GM19328 (cell line): ENCODE measurements around the gene BRD9.
"Not testable (repeated sequence)": the region's sequence is repeated elsewhere in the genome, so short reads cannot be mapped to it uniquely, and the experiment has no call there.

ENCODE experiments used
- ATAC-seq: cut with Tn5 transposase; IDR thresholded peaks from one replicate; pipeline ENCODE4 v1.9.1; 2021; ENCODE audit warnings: mild to moderate bottlenecking, moderate library complexity; ENCODE audit not compliant: unreplicated experiment

The BRD9 gene

DNA sequence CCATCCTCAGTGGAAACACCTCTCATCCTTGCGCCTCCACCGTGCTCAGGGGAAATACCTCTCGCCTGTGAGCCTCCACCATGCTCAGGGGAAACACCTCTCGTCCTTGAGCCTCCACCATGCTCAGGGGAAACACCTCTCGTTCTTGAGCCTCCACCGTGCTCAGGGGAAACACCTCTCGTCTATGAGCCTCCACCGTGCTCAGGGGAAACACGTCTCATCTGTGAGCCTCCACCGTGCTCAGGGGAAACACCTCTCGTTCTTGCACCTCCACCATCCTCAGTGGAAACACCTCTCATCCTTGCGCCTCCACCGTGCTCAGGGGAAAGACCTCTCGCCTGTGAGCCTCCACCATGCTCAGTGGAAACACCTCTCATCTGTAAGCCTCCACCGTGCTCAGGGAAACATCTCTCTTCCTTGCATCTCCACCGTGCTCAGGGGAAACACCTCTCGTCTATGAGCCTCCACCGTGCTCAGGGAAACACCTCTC, 46.0 kb downstream of the BRD9 start:
- not testable (repeated sequence) for ATAC-seq

DNA sequence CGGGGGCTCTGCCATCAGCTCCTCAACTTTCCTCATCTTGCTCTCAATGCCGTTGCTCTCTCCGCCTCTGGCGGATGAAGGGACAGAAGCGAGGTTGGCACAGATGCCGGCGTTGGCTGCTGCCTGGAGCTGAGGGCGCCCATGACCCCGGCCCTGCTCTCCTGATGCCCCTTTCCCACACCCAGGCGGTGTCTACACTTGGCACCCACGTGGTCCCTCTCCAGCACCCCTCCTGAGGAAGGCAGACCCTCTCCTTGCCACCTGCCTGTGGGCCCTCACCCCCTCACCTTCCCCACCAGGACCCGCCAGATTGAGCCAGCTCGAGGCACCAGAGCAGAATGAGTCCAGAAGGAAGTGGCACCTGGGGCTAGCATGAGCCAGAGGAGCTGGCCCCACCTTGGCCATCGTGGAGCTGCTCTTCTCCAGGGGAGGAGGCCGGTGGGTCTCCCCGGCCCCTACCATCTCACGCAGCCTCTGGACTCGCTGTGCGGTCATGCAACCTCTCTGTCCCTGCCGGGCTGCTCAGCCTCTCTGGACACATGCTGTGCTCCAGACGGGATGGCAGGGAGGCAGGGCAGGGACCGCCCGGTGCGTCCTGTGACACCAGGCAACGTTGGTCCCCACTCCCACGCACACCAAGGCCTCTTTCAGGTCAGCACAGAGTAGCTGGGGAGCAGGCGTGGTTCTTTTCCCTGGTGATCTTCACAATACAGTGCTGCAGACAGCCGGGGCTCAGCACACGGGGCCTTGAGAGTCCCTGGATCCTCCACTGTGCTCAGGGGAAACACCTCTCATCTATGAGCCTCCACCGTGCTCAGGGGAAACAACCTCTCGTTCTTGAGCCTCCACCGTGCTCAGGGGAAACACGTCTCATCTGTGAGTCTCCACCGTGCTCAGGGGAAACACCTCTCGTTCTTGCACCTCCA, 46.7 kb downstream of the BRD9 start:
- ATAC-seq = not testable (repeated sequence)

GRCh38 chr5:845031-845675, 47.4 kb downstream of the BRD9 start:
- not testable (repeated sequence) for ATAC-seq

DNA sequence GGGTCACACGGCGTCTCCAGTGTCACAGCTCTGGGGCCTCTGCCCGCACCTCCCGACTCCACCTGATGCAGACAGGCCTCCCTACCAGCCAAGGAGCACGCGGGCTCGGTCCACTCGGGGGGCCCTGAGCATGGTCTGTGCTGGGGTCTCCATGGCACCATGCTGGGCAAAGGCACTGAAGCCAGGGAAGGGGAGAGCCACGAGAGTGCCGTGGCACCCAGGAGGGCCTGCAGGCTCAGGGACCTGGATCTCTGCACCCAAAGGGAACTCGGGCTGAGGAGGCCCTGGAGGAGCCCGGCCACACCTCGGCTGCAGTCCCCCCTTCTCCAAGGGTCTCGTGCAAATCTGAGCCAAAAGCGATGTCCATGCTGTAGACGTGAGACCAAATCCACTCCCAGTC, 48.2 kb downstream of the BRD9 start:
- ATAC-seq = not testable (repeated sequence)

- not testable (repeated sequence) for ATAC-seq
Measured at GRCh38 chr5:843926-844325, 48.7 kb downstream of the BRD9 start.

DNA sequence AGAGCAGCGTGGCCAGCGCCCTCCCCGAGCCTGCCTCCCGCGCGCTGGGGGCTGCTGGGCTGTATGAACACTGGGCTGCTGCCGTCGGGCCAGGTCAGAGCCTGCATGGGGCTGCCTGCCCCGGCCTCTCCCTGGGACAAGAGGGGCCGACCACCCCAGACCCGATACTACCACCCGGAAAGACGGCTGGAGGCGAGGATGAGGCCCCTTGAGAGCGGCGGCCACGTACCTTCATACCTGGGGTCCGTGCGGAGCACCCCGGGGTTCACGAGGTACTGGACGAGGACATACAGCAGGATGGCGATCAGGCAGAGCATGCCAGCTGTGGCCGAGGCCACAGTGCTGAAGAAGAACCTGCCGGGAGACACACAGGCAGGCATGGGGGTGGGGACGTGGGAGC, 49.2 kb downstream of the BRD9 start:
- ATAC-seq = not testable (repeated sequence)

DNA sequence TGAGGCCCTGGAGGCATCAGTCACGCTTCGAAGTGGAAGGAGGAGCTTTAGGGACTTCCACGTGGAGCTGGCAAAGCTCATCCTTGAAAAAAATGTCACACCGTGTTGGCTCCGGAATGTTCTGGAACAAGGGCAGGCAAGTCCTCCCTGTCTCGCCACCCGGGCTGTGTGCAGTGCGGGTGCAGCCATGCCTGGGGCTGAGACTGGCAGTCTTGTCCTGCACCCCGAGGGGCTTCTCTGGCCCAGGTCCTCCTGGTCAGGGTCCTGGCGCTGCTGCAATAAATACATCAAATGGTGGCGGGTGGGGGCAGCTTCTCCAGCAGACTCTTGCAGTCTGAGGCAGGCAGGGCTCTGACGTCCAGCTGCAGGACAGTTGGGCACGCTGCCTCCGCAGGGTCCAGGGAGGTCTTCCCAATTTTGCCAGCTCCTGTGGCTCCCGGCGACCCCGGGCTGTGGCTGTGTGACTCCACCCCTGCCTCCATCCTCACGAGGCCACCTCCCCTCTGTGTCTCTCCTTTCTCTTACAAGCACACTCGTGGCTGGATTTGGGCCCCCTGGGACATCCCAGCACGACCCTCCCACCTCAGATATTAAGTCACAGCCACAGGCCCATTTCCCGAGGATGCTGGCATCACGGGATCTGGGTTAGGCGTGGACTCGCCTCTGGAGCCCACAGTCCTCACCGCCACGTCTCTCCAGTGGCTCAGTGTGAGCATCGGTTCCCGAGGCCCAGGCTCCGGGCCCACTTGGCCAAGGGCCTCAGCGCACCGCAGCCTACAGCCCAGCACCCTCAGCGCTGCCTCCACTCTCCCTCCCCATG, 50.0 kb downstream of the BRD9 start:
- not testable (repeated sequence) for ATAC-seq

- ATAC-seq = not testable (repeated sequence)
Measured at GRCh38 chr5:841531-842401, 50.8 kb downstream of the BRD9 start.

DNA sequence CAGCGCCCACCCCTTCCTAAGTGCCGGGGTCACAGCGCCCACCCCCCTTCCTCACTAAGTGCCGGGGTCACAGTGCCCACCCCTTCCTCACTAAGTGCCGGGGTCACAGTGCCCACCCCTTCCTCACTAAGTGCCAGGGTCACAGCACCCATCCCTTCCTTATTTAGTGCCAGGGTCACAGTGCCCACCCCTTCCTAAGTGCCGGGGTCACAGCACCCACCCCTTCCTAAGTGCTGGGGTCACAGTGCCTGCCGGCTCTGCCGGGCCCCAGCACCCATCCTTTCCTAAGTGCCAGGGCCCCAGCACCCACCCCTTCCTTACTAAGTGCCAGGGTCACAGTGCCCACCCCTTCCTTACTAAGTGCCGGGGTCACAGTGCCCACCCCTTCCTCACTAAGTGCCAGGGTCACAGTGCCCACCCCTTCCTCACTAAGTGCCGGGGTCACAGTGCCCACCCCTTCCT, 51.6 kb downstream of the BRD9 start:
- ATAC-seq = not testable (repeated sequence)

GRCh38 chr5:840118-840973, 52.3 kb downstream of the BRD9 start:
- ATAC-seq = not testable (repeated sequence)

DNA sequence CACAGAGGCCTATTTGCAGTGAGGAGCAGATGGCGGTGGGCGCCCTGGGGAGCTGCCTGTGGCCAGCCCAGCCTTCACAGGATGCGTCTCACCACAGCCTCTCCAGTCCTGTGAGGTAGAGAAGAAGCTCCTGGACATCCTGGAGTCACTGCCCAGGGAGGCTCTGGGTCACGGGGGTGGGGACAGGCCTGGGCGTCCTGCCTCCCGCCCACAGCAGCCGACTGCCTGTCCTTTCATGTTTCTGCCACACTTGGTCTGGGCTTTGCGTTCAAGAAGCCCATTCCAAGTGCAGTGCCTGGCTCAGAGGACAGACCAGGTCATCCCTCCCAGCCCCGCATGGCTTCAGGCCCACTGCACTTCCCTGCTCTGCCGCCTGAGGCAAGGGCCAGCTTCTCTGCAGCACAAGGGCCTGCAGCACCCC, 54.2 kb downstream of the BRD9 start:
- ATAC-seq = not testable (repeated sequence)

GRCh38 chr5:837621-838121, 54.9 kb downstream of the BRD9 start:
- ATAC-seq = not testable (repeated sequence)

GRCh38 chr5:835933-836612, 56.5 kb downstream of the BRD9 start:
- ATAC-seq = not testable (repeated sequence)

DNA sequence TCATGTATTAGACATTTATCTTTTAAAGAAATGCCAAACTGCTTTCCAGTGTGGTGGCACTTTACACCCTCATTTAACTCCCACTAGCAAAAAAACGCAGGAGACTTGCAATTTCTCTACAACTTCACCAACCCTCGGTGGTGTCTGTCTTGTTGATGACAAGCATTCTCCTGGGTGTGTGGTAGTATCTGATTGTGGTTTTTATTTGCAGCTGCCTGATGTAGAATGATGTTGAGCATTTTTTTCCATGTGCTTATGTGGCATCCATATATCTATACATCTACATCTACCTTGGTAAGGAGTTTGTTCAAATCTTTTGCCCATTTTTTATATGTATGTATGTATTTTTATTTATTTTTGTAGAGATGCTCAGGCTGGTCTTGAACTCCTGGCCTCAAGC, 58.6 kb downstream of the BRD9 start:
- ATAC-seq = not testable (repeated sequence)

DNA sequence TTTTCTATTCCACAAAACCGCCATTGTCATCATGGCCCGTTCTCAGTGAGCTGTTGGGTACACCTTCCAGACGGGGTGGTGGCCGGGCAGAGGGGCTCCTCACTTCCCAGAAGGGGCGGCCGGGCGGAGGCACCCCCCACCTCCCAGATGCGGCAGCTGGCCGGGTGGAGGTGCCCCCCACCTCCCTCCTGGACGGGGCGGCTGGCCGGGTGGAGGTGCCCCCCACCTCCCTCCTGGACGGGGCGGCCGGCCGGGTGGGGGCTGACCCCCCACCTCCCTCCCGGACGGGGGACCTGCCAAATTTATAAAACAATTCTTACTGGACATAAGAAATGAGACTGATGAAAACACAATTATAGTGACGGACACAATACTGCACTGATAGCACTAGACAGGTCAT, 64.4 kb downstream of the BRD9 start:
- ATAC-seq = not testable (repeated sequence)

GRCh38 chr5:825544-825943, 67.1 kb downstream of the BRD9 start:
- not testable (repeated sequence) for ATAC-seq

DNA sequence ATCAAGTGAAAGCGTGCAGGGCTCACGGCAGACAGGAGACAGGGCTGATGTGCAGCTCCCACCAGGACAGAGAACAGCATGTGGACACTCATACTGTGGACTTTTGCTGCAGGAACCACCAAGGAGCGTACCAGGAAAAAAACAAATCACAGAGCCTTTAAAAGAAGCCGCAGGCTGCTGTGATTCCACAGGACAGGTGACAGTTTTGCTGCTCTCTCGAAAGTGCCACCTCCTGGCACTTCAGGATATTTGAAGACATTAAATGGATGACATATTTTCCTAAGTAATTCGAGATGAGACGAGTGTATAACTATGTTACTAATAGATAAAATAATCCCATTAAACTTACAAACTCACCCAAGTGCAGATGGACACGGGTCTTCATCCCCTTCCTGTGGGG, 71.1 kb downstream of the BRD9 start:
- no peak for ATAC-seq

- no peak for ATAC-seq
Measured at GRCh38 chr5:820245-820644, 72.4 kb downstream of the BRD9 start.
